ENCODE results near the gene MRPL2.

GRCh38 chr6:43032326-43032725 is 26.9 kb downstream of the MRPL2 start:
- no peak for TF ChIP-seq POLR2A (IDR thresholded peaks at IDR 0.05; ENCODE audit: low read depth, low read length)
- no peak for TF ChIP-seq POLR2AphosphoS5 (IDR thresholded peaks at IDR 0.05; ENCODE audit: low read depth, low read length)

Measured in GM12892 (cell line).